DND-41 (cell line): ENCODE measurements around the gene SYCE3.

ENCODE experiments used
- ATAC-seq: fragments of 200-7000 bp; cut with Tn5 transposase; 3 replicates; pipeline ENCODE4 v1.9.1; 2021; ENCODE audit warnings: low read depth; ENCODE audit not compliant: insufficient read depth
- DNase-seq: peaks from one replicate; pipeline ENCODE4 v3.0.0-alpha.2; 2020
- H2AFZ ChIP-seq: 2 replicates; pipeline ENCODE4 v1.6.0; 2012; ENCODE audit warnings: low read depth, low read length
- H3K27ac ChIP-seq: 2 replicates; pipeline ENCODE4 v1.5.1; 2012; ENCODE audit warnings: low read length, inconsistent platforms
- H3K27me3 ChIP-seq: fragments of 200-600 bp; sonication (generic); 2 replicates; pipeline ENCODE4 v1.6.0; 2012; ENCODE audit warnings: low read length, mild to moderate bottlenecking, inconsistent platforms; ENCODE audit not compliant: insufficient read depth, poor library complexity
- H3K36me3 ChIP-seq: 2 replicates; pipeline ENCODE4 v1.5.1; 2012; ENCODE audit warnings: low read length, inconsistent platforms; ENCODE audit not compliant: insufficient read depth
- H3K4me1 ChIP-seq: 2 replicates; pipeline ENCODE4 v1.5.1; 2012; ENCODE audit warnings: mild to moderate bottlenecking, low read length; ENCODE audit not compliant: insufficient read depth
- H3K4me2 ChIP-seq: 2 replicates; pipeline ENCODE4 v1.6.0; 2012; ENCODE audit warnings: mild to moderate bottlenecking, moderate library complexity, low read length, inconsistent platforms; ENCODE audit not compliant: insufficient read depth
- H3K4me3 ChIP-seq, 2 experiments: fragments of 200-600 bp in 1 of 2; shearing (Covaris generic) in 1 of 2; 2 replicates each; pipeline ENCODE4 v1.5.1; 2012 to 2016; ENCODE audit warnings: inconsistent platforms in 2 of 2, low read length in 2 of 2, mild to moderate bottlenecking in 2 of 2, low read depth in 1 of 2, moderate library complexity in 1 of 2
- H3K79me2 ChIP-seq: 2 replicates; pipeline ENCODE4 v1.6.0; 2012; ENCODE audit warnings: low read length, inconsistent platforms; ENCODE audit not compliant: insufficient read depth
- H3K9ac ChIP-seq: 2 replicates; pipeline ENCODE4 v1.6.0; 2012; ENCODE audit warnings: low read depth, mild to moderate bottlenecking, inconsistent platforms, low read length, moderate library complexity
- H3K9me3 ChIP-seq: 2 replicates; pipeline ENCODE4 v1.5.1; 2012; ENCODE audit warnings: low read length, moderate library complexity, mild to moderate bottlenecking, inconsistent platforms; ENCODE audit not compliant: insufficient read depth, severe bottlenecking
- H4K20me1 ChIP-seq: 2 replicates; pipeline ENCODE4 v1.6.0; 2012; ENCODE audit warnings: low read length; ENCODE audit not compliant: insufficient read depth
- CTCF ChIP-seq: IDR thresholded peaks from 2 replicates; pipeline ENCODE4 v1.5.1; 2012; ENCODE audit warnings: borderline replicate concordance, low read length, moderate library complexity, mild to moderate bottlenecking; ENCODE audit not compliant: poor library complexity, severe bottlenecking; ENCODE audit errors: extremely low read depth
- EZH2 ChIP-seq: IDR thresholded peaks from 3 replicates; pipeline ENCODE4 v1.6.1; 2012; ENCODE audit warnings: borderline replicate concordance, low read depth, mild to moderate bottlenecking, moderate library complexity, low read length, inconsistent platforms; ENCODE audit not compliant: severe bottlenecking

SYCE3 gene

GRCh38 chr22:50503475-50504145, 59.1 kb downstream of the SYCE3 start:
- H2AFZ ChIP-seq = no peak overlapping the region
- H3K79me2 ChIP-seq = peaks cover 36% of the 10 kb centered on the region
- no peak overlapping the region for H3K4me3 ChIP-seq
- DNase-seq = peak; percentile 35
- H3K36me3 ChIP-seq = peaks cover 42% of the 10 kb centered on the region
- no peak for ATAC-seq
- peaks cover 14% of the 10 kb centered on the region for H4K20me1 ChIP-seq
- H3K9ac ChIP-seq = no peak overlapping the region
- peaks cover 27% of the 10 kb centered on the region for H3K4me1 ChIP-seq
- TF ChIP-seq EZH2 = no peak
- peak; percentile 16 for TF ChIP-seq CTCF
- no peak overlapping the region for H3K4me2 ChIP-seq
- no peaks in the 10 kb centered on the region for H3K27me3 ChIP-seq
- H3K27ac ChIP-seq = no peak overlapping the region
- H3K9me3 ChIP-seq = no peaks in the 10 kb centered on the region

GRCh38 chr22:50502628-50503474, 59.9 kb downstream of the SYCE3 start:
- DNase-seq (no peak), ATAC-seq (no peak)
- Histone ChIP-seq H4K20me1 (peaks cover 13% of the 10 kb centered on the region), H3K4me2 (no peak overlapping the region), H2AFZ (no peak overlapping the region), H3K9me3 (no peaks in the 10 kb centered on the region), H3K4me3 (no peak overlapping the region), H3K79me2 (peaks cover 30% of the 10 kb centered on the region), H3K27ac (no peak overlapping the region), H3K4me1 (peaks cover 27% of the 10 kb centered on the region), H3K36me3 (peaks cover 42% of the 10 kb centered on the region), H3K9ac (no peak overlapping the region), H3K27me3 (no peaks in the 10 kb centered on the region)
- TF ChIP-seq CTCF (no peak), EZH2 (no peak)

- Histone ChIP-seq H3K27me3 (no peaks in the 10 kb centered on the region), H3K4me1 (peaks cover 27% of the 10 kb centered on the region), H4K20me1 (peaks cover 13% of the 10 kb centered on the region), H3K36me3 (peaks cover 39% of the 10 kb centered on the region), H2AFZ (no peak overlapping the region), H3K9me3 (no peaks in the 10 kb centered on the region), H3K9ac (no peak overlapping the region), H3K4me3 (no peak overlapping the region), H3K4me2 (no peak overlapping the region), H3K79me2 (peaks cover 27% of the 10 kb centered on the region), H3K27ac (no peak overlapping the region)
- DNase-seq (no peak), ATAC-seq (no peak)
- TF ChIP-seq EZH2 (no peak), CTCF (no peak)
These were observed 60.6 kb downstream of the SYCE3 start for GRCh38 chr22:50502096-50502495.
